ENCODE measurements around the gene CHAF1A.

DNA sequence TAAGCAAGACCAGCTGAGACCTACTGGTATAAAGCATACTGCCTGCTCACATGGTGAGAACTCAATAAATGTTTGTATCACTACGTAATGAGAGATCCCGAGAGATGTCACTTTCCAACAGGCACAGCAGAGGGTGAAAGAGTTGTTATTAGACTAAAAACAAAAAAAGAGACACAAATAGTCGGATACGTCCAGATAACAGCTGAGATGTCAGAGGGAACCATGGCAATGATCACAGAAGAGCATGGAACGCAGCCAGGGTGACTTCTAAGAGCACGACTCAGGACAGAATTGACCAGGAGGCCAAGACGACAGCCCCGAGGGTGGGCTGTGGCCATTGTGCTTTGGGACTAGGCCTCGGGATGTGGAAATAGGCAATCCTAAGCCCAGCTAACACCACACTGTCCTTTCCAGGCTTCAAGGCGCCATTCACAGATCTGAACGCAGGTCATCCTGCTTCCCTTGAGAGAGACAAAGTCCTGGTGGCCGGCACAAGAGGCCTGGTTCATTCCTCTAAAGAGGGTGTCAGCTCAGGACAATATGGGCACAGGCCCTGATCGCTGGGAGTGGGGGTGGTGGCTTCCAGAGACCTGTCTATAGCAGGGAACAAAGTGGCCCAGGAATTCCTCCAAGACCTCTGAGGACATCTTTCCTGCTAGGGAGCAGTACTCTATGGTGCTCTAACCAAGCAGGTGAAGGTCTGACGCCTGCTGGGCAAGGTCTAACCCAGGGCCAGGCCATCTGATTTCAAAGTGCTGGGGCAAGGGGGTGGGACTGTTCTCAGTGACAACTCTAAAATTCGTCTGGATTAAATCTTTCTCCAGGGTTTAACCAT, 5.3 kb upstream of the CHAF1A start:
- TF ChIP-seq EP300 (IDR thresholded peaks at IDR 0.05; ENCODE audit: borderline replicate concordance in 1 of 2, low read depth in 2 of 2, low read length in 2 of 2) = no peak
- no peak for TF ChIP-seq ASH2L (IDR thresholded peaks at IDR 0.05; ENCODE audit: low read length)
- TF ChIP-seq POLR2AphosphoS5 (IDR thresholded peaks at IDR 0.05; ENCODE audit: low read depth, low read length) = no peak
- TF ChIP-seq, protein P1, sequence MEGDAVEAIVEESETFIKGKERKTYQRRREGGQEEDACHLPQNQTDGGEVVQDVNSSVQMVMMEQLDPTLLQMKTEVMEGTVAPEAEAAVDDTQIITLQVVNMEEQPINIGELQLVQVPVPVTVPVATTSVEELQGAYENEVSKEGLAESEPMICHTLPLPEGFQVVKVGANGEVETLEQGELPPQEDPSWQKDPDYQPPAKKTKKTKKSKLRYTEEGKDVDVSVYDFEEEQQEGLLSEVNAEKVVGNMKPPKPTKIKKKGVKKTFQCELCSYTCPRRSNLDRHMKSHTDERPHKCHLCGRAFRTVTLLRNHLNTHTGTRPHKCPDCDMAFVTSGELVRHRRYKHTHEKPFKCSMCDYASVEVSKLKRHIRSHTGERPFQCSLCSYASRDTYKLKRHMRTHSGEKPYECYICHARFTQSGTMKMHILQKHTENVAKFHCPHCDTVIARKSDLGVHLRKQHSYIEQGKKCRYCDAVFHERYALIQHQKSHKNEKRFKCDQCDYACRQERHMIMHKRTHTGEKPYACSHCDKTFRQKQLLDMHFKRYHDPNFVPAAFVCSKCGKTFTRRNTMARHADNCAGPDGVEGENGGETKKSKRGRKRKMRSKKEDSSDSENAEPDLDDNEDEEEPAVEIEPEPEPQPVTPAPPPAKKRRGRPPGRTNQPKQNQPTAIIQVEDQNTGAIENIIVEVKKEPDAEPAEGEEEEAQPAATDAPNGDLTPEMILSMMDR (IDR thresholded peaks at IDR 0.05; ENCODE audit: control extremely low read depth in 1 of 3, insufficient read depth in 1 of 3, low read depth in 1 of 3, low read length in 3 of 3) = no peak
